AG04450 (cell line): ENCODE data around the gene EPAS1. TPM values are rescaled to one million over a fixed set of nuclear protein-coding genes. Genes with fewer than 3 reads are reported as not detected.

ENCODE experiments used
- CTCF ChIA-PET: fragments of 300-600, 350-600 bp; formaldehyde crosslinking; extraction: SDS; loops from one replicate; lab custom pipeline; 2022; ENCODE audit warnings: antibody characterized with exemption, inconsistent platforms; lab: Charles Lee
- POLR2A ChIA-PET: fragments of 350-600 bp; formaldehyde crosslinking; extraction: SDS; loops from one replicate; lab custom pipeline; 2021; ENCODE audit warnings: antibody characterized with exemption, inconsistent platforms; lab: Yijun Ruan, JAX
- DNase-seq: peaks from one replicate; pipeline ENCODE4 v3.0.0-alpha.2; 2011; ENCODE audit warnings: low read depth, low spot score
- H3K27ac ChIP-seq: one replicate; pipeline ENCODE4 v1.5.1; 2012; ENCODE audit warnings: low read depth, low read length, control low read depth
- H3K27me3 ChIP-seq: one replicate; pipeline ENCODE4 v1.6.0; 2012; ENCODE audit warnings: low read length; ENCODE audit not compliant: control insufficient read depth, insufficient read depth
- H3K4me3 ChIP-seq: 2 replicates; pipeline ENCODE4 v1.5.1; 2011; ENCODE audit warnings: mild to moderate bottlenecking, low read depth, low read length, control low read depth
- H3K9me3 ChIP-seq: 2 replicates; pipeline ENCODE4 v1.5.1; 2012; ENCODE audit warnings: low read length; ENCODE audit not compliant: control insufficient read depth, insufficient read depth
- CTCF ChIP-seq: IDR thresholded peaks from 2 replicates; pipeline ENCODE4 v1.5.1; 2011; ENCODE audit warnings: low read depth, low read length, control low read depth, inconsistent platforms
- polyA plus RNA-seq: library from polyadenylated mRNA; depleted of rRNA; stranded (reverse); fragments of >200 nt; gene quantifications from 2 replicates; pipeline ENCODE4 v1.2.3, GENCODE V29; 2011

EPAS1 gene
- polyA plus RNA-seq, 1 experiment = 506 TPM

- H3K27me3 ChIP-seq = no peaks in the 10 kb centered on the region
- H3K4me3 ChIP-seq = no peak overlapping the region
- no peak for TF ChIP-seq CTCF
- CTCF ChIA-PET = interaction anchor here (1.2 to 1.5 kb wide), 2 partner anchors 299 kb away, joined by 7 to 12 read pairs; no protein-coding TSS in a partner anchor
- H3K27ac ChIP-seq = no peak overlapping the region
- H3K9me3 ChIP-seq = no peaks in the 10 kb centered on the region
- no peak for DNase-seq
- POLR2A ChIA-PET = no interaction called here
Observed at GRCh38 chr2:46361920-46362666, 64.9 kb downstream of the EPAS1 start.

DNA sequence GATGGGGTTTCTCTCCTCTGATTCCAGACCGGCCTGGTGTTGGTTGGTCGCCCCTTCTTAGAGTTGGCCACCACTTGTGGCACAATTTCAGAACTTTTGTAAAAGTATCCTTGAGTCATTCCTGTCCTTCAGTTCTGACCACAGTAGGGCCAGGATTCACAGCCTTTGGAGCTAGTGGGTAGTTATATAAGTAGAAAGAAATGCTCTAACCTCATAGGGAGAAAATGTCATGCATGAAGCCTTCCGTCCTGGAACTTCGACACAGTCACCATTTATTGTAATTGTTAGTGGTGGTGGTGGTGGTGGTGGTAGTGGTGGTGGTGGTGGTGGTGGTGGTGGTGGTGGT lies 65.4 kb downstream of the EPAS1 start:
- POLR2A ChIA-PET = no interaction called here
- CTCF ChIA-PET = interaction anchor here (0.7 to 1.5 kb wide), 2 partner anchors 300 to 351 kb away, joined by 3 to 12 read pairs; no protein-coding TSS in a partner anchor

GRCh38 chr2:46363535-46364170 lies 66.4 kb downstream of the EPAS1 start:
- no peaks in the 10 kb centered on the region for H3K27me3 ChIP-seq
- TF ChIP-seq CTCF = no peak
- H3K27ac ChIP-seq = peak overlapping the region; percentile 42
- peak; percentile 39 for DNase-seq
- no peaks in the 10 kb centered on the region for H3K9me3 ChIP-seq
- CTCF ChIA-PET = interaction anchor here (0.5 to 1.5 kb wide), 6 partner anchors 9 to 352 kb away, joined by 3 to 12 read pairs (median 3); no protein-coding TSS in a partner anchor
- H3K4me3 ChIP-seq = no peak overlapping the region
- POLR2A ChIA-PET = interaction anchor here (1.4 kb wide), 1 partner anchor 66 kb away, joined by 7 read pairs; the partner anchor contains the start of gene EPAS1

More for the DNA sequence above, 65.4 kb downstream of the EPAS1 start:
- Histone ChIP-seq H3K27me3 (no peaks in the 10 kb centered on the region), H3K9me3 (no peaks in the 10 kb centered on the region), H3K4me3 (no peak overlapping the region), H3K27ac (no peak overlapping the region)
- no peak for TF ChIP-seq CTCF
- DNase-seq = no peak

DNA sequence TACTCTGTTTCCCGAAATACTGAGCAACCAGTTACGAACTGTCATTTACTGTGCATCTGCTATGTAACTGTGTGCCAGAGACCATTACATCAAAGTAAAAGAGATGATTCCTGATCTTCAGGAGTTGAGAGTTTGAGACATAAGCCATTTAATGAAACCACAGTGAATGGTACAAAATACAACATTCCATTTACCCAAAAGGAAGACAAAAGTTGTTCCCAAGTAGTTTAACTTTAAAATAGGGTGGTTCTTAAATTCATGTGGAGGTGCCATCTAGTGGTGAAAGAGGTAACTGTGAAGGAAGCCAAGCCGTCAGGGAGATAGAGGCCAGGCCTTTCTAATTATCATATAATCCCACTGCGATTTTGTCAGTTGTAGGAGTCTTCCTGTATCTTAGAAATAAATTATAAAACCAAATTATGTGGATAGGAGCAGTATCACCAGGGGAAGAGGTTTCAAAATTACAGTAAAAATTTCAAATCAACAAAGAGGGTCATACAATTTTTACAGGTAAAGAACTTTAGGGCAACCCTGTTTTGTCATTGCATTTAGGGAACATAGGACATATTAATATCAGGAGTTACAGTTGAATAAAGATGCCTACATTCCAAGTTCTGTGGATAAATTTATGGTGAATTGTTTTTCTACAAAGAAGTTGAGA lies 67.7 kb downstream of the EPAS1 start:
- no peaks in the 10 kb centered on the region for H3K27me3 ChIP-seq
- peak; percentile 81 for TF ChIP-seq CTCF
- no peaks in the 10 kb centered on the region for H3K9me3 ChIP-seq
- no peak overlapping the region for H3K27ac ChIP-seq
- ChIA-PET POLR2A (no interaction called here), CTCF (interaction anchor here (1.5 to 3.8 kb wide), 5 partner anchors 99 to 372 kb away, joined by 6 to 30 read pairs (median 8); no protein-coding TSS in a partner anchor)
- peak; percentile 20 for DNase-seq
- no peak overlapping the region for H3K4me3 ChIP-seq
